Esophagus muscularis mucosa (tissue), 3 donors: ENCODE data around the gene FAM153A.
"Not testable (repeated sequence)": the region's sequence is repeated elsewhere in the genome, so short reads cannot be mapped to it uniquely, and the experiment has no call there.

Experiments used
- CTCF ChIP-seq, 3 experiments: fragments of 200-600 bp in 2 of 3; fragments of 450-650 bp in 1 of 3; sonication (generic) in 2 of 3; IDR thresholded peaks; one replicate each; pipeline ENCODE4 v1.5.1; 2017 to 2019; ENCODE audit warnings: antibody characterized with exemption in 3 of 3, mild to moderate bottlenecking in 2 of 3, moderate library complexity in 1 of 3
- POLR2A ChIP-seq: fragments of 450-650 bp; IDR thresholded peaks from one replicate; pipeline ENCODE4 v1.6.1; 2017; ENCODE audit warnings: antibody characterized with exemption, moderate library complexity, mild to moderate bottlenecking, low read depth
- POLR2AphosphoS5 ChIP-seq, 2 donors: sonication (generic); formaldehyde crosslinking; IDR thresholded peaks; one replicate each; pipeline ENCODE4 v1.6.1; 2017; ENCODE audit warnings: antibody characterized with exemption in 2 of 2

GRCh38 chr5:177793272-177793671 is 10.6 kb upstream of the FAM153A start:
- not testable (repeated sequence) for TF ChIP-seq CTCF (IDR thresholded peaks at IDR 0.05); POLR2AphosphoS5 (IDR thresholded peaks at IDR 0.05); POLR2A
